T-helper 2 cell treated with Interferon-gamma antibody and Interleukin-4, amounts not matched to agents 5 μg/mL and 100 μg/mL, for 36 hours (primary cell): ENCODE measurements around the gene MS4A8.

ENCODE experiments used
- DNase-seq: peaks from one replicate; pipeline ENCODE4 v3.0.0; 2021; ENCODE audit warnings: low spot score
- H3K27ac Mint-ChIP-seq: one replicate; pipeline ENCODE4 v1.8.0; 2021; ENCODE audit warnings: mild to moderate bottlenecking, mixed read lengths
- H3K27me3 Mint-ChIP-seq: one replicate; pipeline ENCODE4 v1.8.0; 2021; ENCODE audit warnings: low read depth, mixed read lengths
- H3K36me3 Mint-ChIP-seq: one replicate; pipeline ENCODE4 v1.8.0; 2021; ENCODE audit warnings: low read depth, mixed read lengths
- H3K4me1 Mint-ChIP-seq: one replicate; pipeline ENCODE4 v1.8.0; 2021; ENCODE audit warnings: low read depth, mixed read lengths
- H3K4me3 Mint-ChIP-seq: one replicate; pipeline ENCODE4 v1.8.0; 2022; ENCODE audit warnings: mild to moderate bottlenecking, moderate library complexity, mixed read lengths
- H3K9me3 Mint-ChIP-seq: one replicate; pipeline ENCODE4 v1.8.0; 2021; ENCODE audit warnings: mixed read lengths

Gene MS4A8

GRCh38 chr11:60762851-60763691 is 63.7 kb downstream of the MS4A8 start:
- DNase-seq, result no peak
- no peak overlapping the region for H3K27ac Mint-ChIP-seq
- no peaks in the 10 kb centered on the region for H3K36me3 Mint-ChIP-seq
- no peak overlapping the region for H3K4me3 Mint-ChIP-seq
- H3K9me3 Mint-ChIP-seq, result no peaks in the 10 kb centered on the region
- H3K27me3 Mint-ChIP-seq, result peaks cover 33% of the 10 kb centered on the region
- H3K4me1 Mint-ChIP-seq, result peaks cover 4% of the 10 kb centered on the region

DNA sequence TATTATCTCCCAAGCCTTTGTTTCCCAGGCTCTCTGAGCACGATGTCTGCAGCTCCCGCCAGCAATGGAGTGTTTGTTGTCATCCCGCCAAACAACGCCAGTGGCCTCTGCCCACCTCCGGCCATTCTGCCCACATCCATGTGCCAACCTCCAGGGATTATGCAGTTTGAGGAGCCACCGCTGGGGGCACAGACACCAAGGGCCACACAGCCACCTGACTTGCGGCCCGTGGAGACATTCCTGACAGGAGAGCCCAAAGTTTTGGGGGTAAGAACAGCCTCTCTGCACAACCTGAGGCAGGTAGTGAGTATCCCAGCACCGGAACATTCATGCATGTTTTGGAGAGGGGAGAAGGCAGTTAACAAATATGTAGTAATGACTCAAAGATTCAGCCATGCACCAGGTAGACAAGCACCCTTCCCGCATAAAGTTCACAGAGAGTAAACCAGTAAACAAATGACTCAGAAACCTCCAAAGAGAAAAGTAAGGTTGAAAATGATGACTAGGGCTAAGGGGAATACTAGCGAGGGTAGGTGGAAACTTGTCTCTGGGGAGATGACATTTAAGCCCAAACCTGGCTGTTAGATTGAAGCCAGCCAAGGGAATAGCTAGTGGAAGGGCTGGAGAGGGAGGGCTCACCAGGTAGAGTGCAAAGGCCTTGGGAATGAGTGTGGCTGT is 64.4 kb downstream of the MS4A8 start:
- peaks cover 29% of the 10 kb centered on the region for H3K27me3 Mint-ChIP-seq
- DNase-seq, result no peak
- no peak overlapping the region for H3K4me3 Mint-ChIP-seq
- H3K36me3 Mint-ChIP-seq, result no peaks in the 10 kb centered on the region
- peaks cover 4% of the 10 kb centered on the region for H3K4me1 Mint-ChIP-seq
- H3K27ac Mint-ChIP-seq, result no peak overlapping the region
- no peaks in the 10 kb centered on the region for H3K9me3 Mint-ChIP-seq

DNA sequence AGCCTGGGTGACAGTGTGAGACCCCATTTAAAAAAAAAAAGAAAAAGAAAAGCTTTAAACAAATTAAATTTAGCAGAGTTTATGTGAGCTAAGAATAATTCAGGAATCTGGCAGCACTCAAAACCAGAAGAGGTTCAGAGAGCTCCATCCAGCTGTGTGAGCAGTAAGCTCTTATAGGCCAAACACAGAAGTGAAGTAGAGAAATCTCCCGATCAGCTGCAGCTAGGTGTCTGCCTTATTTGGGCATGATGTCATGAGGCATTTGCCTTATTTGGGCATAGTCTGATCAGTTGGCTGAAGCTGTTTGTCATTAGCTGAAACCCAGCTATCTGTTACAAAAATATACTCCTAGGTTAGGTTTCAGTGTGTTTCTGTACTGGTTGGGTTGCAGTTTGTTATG is 65.5 kb downstream of the MS4A8 start:
- Mint-ChIP-seq H3K36me3 (no peaks in the 10 kb centered on the region), H3K27me3 (peaks cover 19% of the 10 kb centered on the region), H3K4me3 (no peak overlapping the region), H3K9me3 (no peaks in the 10 kb centered on the region), H3K4me1 (peaks cover 4% of the 10 kb centered on the region), H3K27ac (no peak overlapping the region)
- no peak for DNase-seq

DNA sequence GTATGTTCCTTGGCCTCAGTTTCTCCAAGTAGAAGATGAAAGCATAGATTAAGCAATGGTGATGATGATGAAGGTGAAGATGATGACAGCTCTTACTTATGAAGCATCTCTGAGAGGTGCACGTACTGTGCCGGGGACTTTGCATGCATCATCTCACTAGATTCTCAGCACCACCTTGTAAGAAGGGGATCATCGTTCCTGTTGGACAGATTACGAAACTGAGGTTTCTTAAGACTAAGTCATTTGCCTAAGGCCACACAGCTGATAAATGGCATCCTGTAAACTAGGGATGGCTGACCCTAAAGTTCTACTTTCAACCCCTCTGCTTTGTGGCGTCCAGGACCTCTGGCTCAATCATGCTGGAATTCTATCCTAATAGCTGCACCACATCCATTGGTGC is 65.9 kb downstream of the MS4A8 start:
- no peak for DNase-seq
- H3K9me3 Mint-ChIP-seq, result no peaks in the 10 kb centered on the region
- no peak overlapping the region for H3K27ac Mint-ChIP-seq
- peaks cover 14% of the 10 kb centered on the region for H3K27me3 Mint-ChIP-seq
- no peaks in the 10 kb centered on the region for H3K36me3 Mint-ChIP-seq
- H3K4me1 Mint-ChIP-seq, result peaks cover 4% of the 10 kb centered on the region
- no peak overlapping the region for H3K4me3 Mint-ChIP-seq
